SK-N-SH treated with all-trans-retinoic acid at 6 μM for 48 hours (cell line): ENCODE data around the gene PDPR.
"Not testable (repeated sequence)": the region's sequence is repeated elsewhere in the genome, so short reads cannot be mapped to it uniquely, and the experiment has no call there.

Experiments used
- CREB5 ChIP-seq: fragments of 250-450 bp; sonication (Bioruptor Pico); IDR thresholded peaks from 2 replicates; pipeline ENCODE4 v1.5.1; 2020; ENCODE audit warnings: low read depth, mild to moderate bottlenecking, moderate library complexity
- CSRNP3 ChIP-seq: fragments of 250-450 bp; sonication (Bioruptor Pico); IDR thresholded peaks from 2 replicates; pipeline ENCODE4 v1.5.1; 2021; ENCODE audit warnings: mild to moderate bottlenecking, moderate library complexity
- ISL1 ChIP-seq: fragments of 250-450 bp; sonication (Bioruptor Pico); IDR thresholded peaks from 2 replicates; pipeline ENCODE4 v2.1.2; 2022; ENCODE audit warnings: mild to moderate bottlenecking, moderate library complexity
- ZFP3 ChIP-seq: fragments of 250-450 bp; sonication (Bioruptor Pico); IDR thresholded peaks from 2 replicates; pipeline ENCODE4 v1.5.0; 2020; ENCODE audit warnings: mild to moderate bottlenecking, moderate library complexity
- ZNF8 ChIP-seq: fragments of 450-650 bp; formaldehyde crosslinking; IDR thresholded peaks from 2 replicates; pipeline ENCODE4 v1.5.0; 2020; ENCODE audit warnings: mild to moderate bottlenecking, moderate library complexity

GRCh38 chr16:70136595-70136994, 22.5 kb downstream of the PDPR start:
- not testable (repeated sequence) for TF ChIP-seq ZNF8, CREB5, ISL1, CSRNP3, ZFP3 (CRISPR knock-in tag)
